ENCODE results near the gene HEXIM2. TPM values are rescaled to one million over a fixed set of nuclear protein-coding genes. Genes with fewer than 3 reads are reported as not detected.

HEXIM2 gene
- total and polyA plus RNA-seq, 2 of the 4 experiments (the other 2 are of a cell fraction) = 4.5 to 6.1 TPM

GRCh38 chr17:45137561-45138305, 23.9 kb upstream of the HEXIM2 start:
- Histone ChIP-seq H2BK15ac (ENCODE audit: low read depth, low read length) (no peak overlapping the region), H4K5ac (ENCODE audit: low read depth, low read length) (no peak overlapping the region), H3K79me1 (ENCODE audit: low read depth in 1 of 2, low read length in 2 of 2) (peaks cover 4 to 7% of the 10 kb centered on the region in 2 experiments; a peak in 3 of 4 replicates), H3K4me1 (ENCODE audit: control insufficient read depth, insufficient read depth, low read length) (peaks cover 7% of the 10 kb centered on the region; the same call in 1 of the 2 replicates), H2AK5ac (ENCODE audit: low read depth, low read length) (no peak overlapping the region), H3K23ac (ENCODE audit: low read depth, low read length) (no peak overlapping the region), H4K91ac (ENCODE audit: insufficient read depth, low read depth, low read length) (no peak overlapping the region), H2AK9ac (replicated peaks; ENCODE audit: low read depth, low read length, poor library complexity) (no peak overlapping the region), H2BK20ac (ENCODE audit: low read depth, low read length) (no peak overlapping the region), H3K36me3 (ENCODE audit: control insufficient read depth, insufficient read depth, low read length) (peaks cover 2% of the 10 kb centered on the region; the same call in 1 of the 2 replicates), H3K27me3 (ENCODE audit: control insufficient read depth, insufficient read depth, low read length) (no peaks in the 10 kb centered on the region), H4K8ac (ENCODE audit: low read depth in 2 of 2, low read length in 2 of 2) (no peak overlapping the region), H2AFZ (replicated peaks; ENCODE audit: low read length, poor library complexity) (no peak overlapping the region), H3K9ac (ENCODE audit: low read depth, low read length) (no peak overlapping the region), H3K18ac (ENCODE audit: low read depth, low read length) (no peak overlapping the region), H3K27ac (ENCODE audit: insufficient read depth, low read length) (no peak overlapping the region), H3K56ac (ENCODE audit: extremely low read depth, insufficient read depth, low read length) (no peak overlapping the region), H3K4ac (ENCODE audit: low read depth, low read length) (no peak overlapping the region), H3K4me3 (ENCODE audit: insufficient read depth, low read depth, low read length) (no peak overlapping the region), H3K14ac (replicated peaks; ENCODE audit: low read depth, low read length) (no peak overlapping the region), H2BK120ac (ENCODE audit: low read depth, low read length) (no peak overlapping the region), H4K20me1 (ENCODE audit: insufficient read depth, low read length) (no peaks in the 10 kb centered on the region), H2BK5ac (ENCODE audit: low read depth, low read length, poor library complexity, severe bottlenecking) (no peak overlapping the region), H3K9me3 (ENCODE audit: control insufficient read depth, insufficient read depth, low read length) (no peaks in the 10 kb centered on the region), H3K9me1 (ENCODE audit: insufficient read depth, low read length) (no peaks in the 10 kb centered on the region), H3K4me2 (ENCODE audit: low read depth, low read length) (no peak overlapping the region)
- BruUV-seq (replicated peaks) = no TSS peak
- no peak for ATAC-seq (ENCODE audit: low read depth)
- ChIA-PET CTCF (interaction anchor here (1.8 kb wide), 1 partner anchor 60 kb away, joined by 5 read pairs; no protein-coding TSS in a partner anchor), POLR2A (ENCODE audit: unreplicated experiment) (no interaction called here)
- in situ Hi-C loops (cut with MboI; ENCODE audit: low sequenced_read_pairs) = loop anchor here (5.0 kb wide), 1 partner anchor 60 kb away; no protein-coding TSS in a partner anchor
- intact Hi-C loops (cut with micrococcal nuclease) = no loop called here
- TF ChIP-seq POLR2A (IDR thresholded peaks at IDR 0.05; ENCODE audit: low read depth, low read length) (no peak), CHD1 (IDR thresholded peaks at IDR 0.05; ENCODE audit: low read depth, low read length) (no peak), BHLHE40 (IDR thresholded peaks at IDR 0.05; ENCODE audit: low read depth, low read length) (no peak), CTCF (conservative IDR thresholded peaks at IDR 0.05; ENCODE audit: low read depth, low read length) (no peak), MAZ (IDR thresholded peaks at IDR 0.05; ENCODE audit: borderline replicate concordance, low read depth, low read length) (no peak), USF2 (IDR thresholded peaks at IDR 0.05; ENCODE audit: low read depth, low read length) (no peak), RCOR1 (IDR thresholded peaks at IDR 0.05; ENCODE audit: insufficient replicate concordance, low read length) (no peak), NFE2L2 (IDR thresholded peaks at IDR 0.05; ENCODE audit: low read depth, low read length) (no peak), MXI1 (IDR thresholded peaks at IDR 0.05; ENCODE audit: borderline replicate concordance, low read depth, low read length) (no peak), RFX5 (IDR thresholded peaks at IDR 0.05; ENCODE audit: low read depth, low read length) (no peak), CEBPB (IDR thresholded peaks at IDR 0.05; ENCODE audit: low read depth, low read length) (no peak)
- dilution Hi-C loops (cut with HindIII; ENCODE audit: low sequenced_read_pairs, unreplicated experiment) = no loop called here
- WGBS, 2 experiments (ENCODE audit: extremely low coverage in 2 of 2, insufficient read length in 1 of 2) = 85% methylated on average over 7 of the region's 11 CpGs; no CpG with 5 or more reads in 1 of the 2 experiments
- no peak for DNase-seq

Data from IMR-90 (cell line).